HepG2 (cell line): Measurements from ENCODE around the gene DMPK. TPM values are rescaled to one million over a fixed set of nuclear protein-coding genes. Genes with fewer than 3 reads are reported as not detected.
A peak's percentile ranks its signal among the peaks of the same experiment; 100 is the strongest.

Experiments
- ATAC-seq: fragments of 200-7000 bp; cut with Tn5 transposase; 3 replicates; pipeline ENCODE4 v1.9.1; 2020; ENCODE audit warnings: mild to moderate bottlenecking, moderate library complexity
- BruUV-seq: library from RNA; stranded (reverse); fragments of 400-500 nt; replicated peaks from 2 replicates; lab custom pipeline; 2021; lab: Mats Ljungman, UMichigan
- CTCF ChIA-PET: fragments of 300-600 bp; formaldehyde crosslinking; extraction: SDS; loops from one replicate; lab custom pipeline; 2021; ENCODE audit warnings: low total read pairs, inconsistent platforms, low intra/inter-chr PET ratio; lab: Yijun Ruan, JAX
- POLR2A ChIA-PET: fragments of 350-600 bp; sonication (Branson Sonifier 250); formaldehyde crosslinking; loops from one replicate; lab custom pipeline; 2020; ENCODE audit warnings: antibody characterized with exemption, inconsistent platforms; lab: Yijun Ruan, JAX
- DNase-seq: peaks from one replicate; pipeline ENCODE4 v3.0.0-alpha.2; 2015; ENCODE audit warnings: low spot score
- FAIRE-seq: peaks from 3 replicates; lab custom pipeline; 2011; peaks lifted over from hg19 to GRCh38; lab: Jason Lieb, UNC
- H2AFZ ChIP-seq: one replicate; pipeline ENCODE4 v1.6.1; 2011; ENCODE audit warnings: low read length, inconsistent platforms
- H3K27ac ChIP-seq: fragments of 300-600 bp; 3 replicates; pipeline ENCODE4 v1.8.0; 2011; ENCODE audit warnings: mixed run types, mild to moderate bottlenecking, mixed read lengths, low read length, inconsistent platforms; ENCODE audit not compliant: insufficient read depth; ENCODE audit errors: extremely low read length
- H3K27me3 ChIP-seq, 2 experiments: fragments of 200-600 bp in 1 of 2; 2 replicates in 1 of 2; 3 replicates in 1 of 2; pipeline versions ENCODE4 v1.6.0 to v1.8.0; 2011; ENCODE audit warnings: low read length in 2 of 2, mild to moderate bottlenecking in 2 of 2, moderate library complexity in 2 of 2, inconsistent platforms in 1 of 2; ENCODE audit not compliant: insufficient read depth in 2 of 2, control insufficient read depth in 1 of 2
- H3K36me3 ChIP-seq, 2 experiments: fragments of 200-600 bp in 1 of 2; replicated peaks in 1 of 2; 2 replicates in 1 of 2; 3 replicates in 1 of 2; pipeline versions ENCODE4 v1.5.1 to v1.8.0; 2011; ENCODE audit warnings: low read length in 2 of 2, inconsistent platforms in 1 of 2; ENCODE audit not compliant: insufficient read depth in 2 of 2, control insufficient read depth in 1 of 2
- H3K4me1 ChIP-seq: 2 replicates; pipeline ENCODE4 v1.5.1; 2012; ENCODE audit warnings: low read length, inconsistent platforms; ENCODE audit not compliant: insufficient read depth
- H3K4me2 ChIP-seq: 2 replicates; pipeline ENCODE4 v1.6.0; 2011; ENCODE audit warnings: low read depth, low read length, inconsistent platforms
- H3K4me3 ChIP-seq, 3 experiments: fragments of 200-600 bp in 1 of 3; sonication (generic), shearing (Covaris generic) in 1 of 3; replicated peaks in 1 of 3; 2 replicates each; pipeline ENCODE4 v1.5.1; 2011 to 2016; ENCODE audit warnings: low read length in 3 of 3, inconsistent platforms in 2 of 3, low read depth in 2 of 3, mild to moderate bottlenecking in 2 of 3, control low read depth in 1 of 3, mixed read lengths in 1 of 3; ENCODE audit not compliant: insufficient read depth in 1 of 3
- H3K79me2 ChIP-seq: one replicate; pipeline ENCODE4 v1.6.1; 2011; ENCODE audit warnings: low read length, inconsistent platforms; ENCODE audit not compliant: insufficient read depth
- H3K9ac ChIP-seq: 2 replicates; pipeline ENCODE4 v1.6.0; 2011; ENCODE audit warnings: mild to moderate bottlenecking, low read depth, low read length, inconsistent platforms; ENCODE audit not compliant: insufficient read depth
- H3K9me3 ChIP-seq: 2 replicates; pipeline ENCODE4 v1.5.1; 2012; ENCODE audit warnings: mild to moderate bottlenecking, low read length
- H4K20me1 ChIP-seq: 2 replicates; pipeline ENCODE4 v1.6.0; 2011; ENCODE audit warnings: inconsistent platforms, mild to moderate bottlenecking, low read length, moderate library complexity; ENCODE audit not compliant: insufficient read depth
- CBX1 ChIP-seq: IDR thresholded peaks from one replicate; pipeline ENCODE4 v1.6.1; 2016; ENCODE audit warnings: antibody characterized with exemption, low read depth
- GABPB1 ChIP-seq: IDR thresholded peaks from 2 replicates; pipeline ENCODE4 v1.6.1; 2016; ENCODE audit warnings: mild to moderate bottlenecking, missing genetic modification reagents, moderate library complexity, missing compliant biosample characterization
- GATAD1 ChIP-seq: IDR thresholded peaks from 2 replicates; pipeline ENCODE4 v1.6.1; 2016; ENCODE audit warnings: missing genetic modification reagents, missing compliant biosample characterization
- MEF2D ChIP-seq: sonication (generic); formaldehyde crosslinking; IDR thresholded peaks from 2 replicates; pipeline ENCODE4 v1.5.1; 2020; ENCODE audit warnings: mild to moderate bottlenecking, missing genetic modification reagents
- WGBS: methylation state at CpG from one replicate; pipeline ENCODE4 v1.1.6; 2017; ENCODE audit warnings: low lambda C conversion rate; 5-methylcytosine and 5-hydroxymethylcytosine counted together
- in situ Hi-C: cut with HindIII; loops from 2 replicates; pipeline ENCODE4 v1.10.0; 2017; ENCODE audit warnings: low pct_unique_long_range_greater_than_20kb; ENCODE audit not compliant: extremely low pct_ligation_motif_present
- intact Hi-C: fragments of 100-400 bp; cut with micrococcal nuclease; formaldehyde crosslinking; loops from one replicate; pipeline ENCODE4 v1.10.0; 2022; ENCODE audit not compliant: unreplicated experiment
- polyA plus RNA-seq, 8 experiments: library from polyadenylated mRNA; depleted of rRNA in 3 of 8; stranded (reverse) in 7 of 8; unstranded in 1 of 8; fragments of >200 nt; fragmentation: Illumina TruSeq in 4 of 8; extraction: Trizol in 4 of 8; gene quantifications; 2 replicates each; pipeline versions ENCODE4 v1.2.1 to v1.2.3, GENCODE V29; 2011 to 2016; ENCODE audit warnings: low read depth in 4 of 8, missing spikeins in 1 of 8, mixed read lengths in 1 of 8; ENCODE audit not compliant: insufficient read depth in 1 of 8
- total RNA-seq, 5 experiments: library from RNA; depleted of rRNA; stranded (reverse); fragments of >200 nt; fragmentation: Illumina TruSeq; extraction: Trizol; gene quantifications; 2 replicates each; pipeline ENCODE4 v1.2.3, GENCODE V29; 2016; ENCODE audit warnings: low read depth in 1 of 5
- TF ChIP-seq, protein P1 (sequence below), 2 experiments: sonication (generic) in 1 of 2; formaldehyde crosslinking in 1 of 2; IDR thresholded peaks; 2 replicates each; pipeline versions ENCODE4 v1.4.0 to v1.6.1; 2016 to 2020; ENCODE audit warnings: borderline replicate concordance in 1 of 2, low read depth in 1 of 2, mild to moderate bottlenecking in 1 of 2, missing genetic modification reagents in 1 of 2
- TF ChIP-seq, protein P2 (sequence below): sonication (generic); formaldehyde crosslinking; IDR thresholded peaks from 2 replicates; pipeline ENCODE4 v1.4.0; 2020; ENCODE audit warnings: low read depth, missing genetic modification reagents
- TF ChIP-seq, protein P3 (sequence below): sonication (generic); formaldehyde crosslinking; IDR thresholded peaks from 2 replicates; pipeline ENCODE4 v1.4.0; 2020; ENCODE audit warnings: missing genetic modification reagents, borderline replicate concordance
- TF ChIP-seq, protein P4 (sequence below): sonication (generic); formaldehyde crosslinking; IDR thresholded peaks from 2 replicates; pipeline ENCODE4 v1.4.0; 2020; ENCODE audit warnings: missing genetic modification reagents, borderline replicate concordance

Gene DMPK
- total and polyA plus RNA-seq, 2 of the 13 experiments (the other 11 are each of a cell fraction or from before 2014, with no cell fraction given), result 5.3 to 8.8 TPM

DNA sequence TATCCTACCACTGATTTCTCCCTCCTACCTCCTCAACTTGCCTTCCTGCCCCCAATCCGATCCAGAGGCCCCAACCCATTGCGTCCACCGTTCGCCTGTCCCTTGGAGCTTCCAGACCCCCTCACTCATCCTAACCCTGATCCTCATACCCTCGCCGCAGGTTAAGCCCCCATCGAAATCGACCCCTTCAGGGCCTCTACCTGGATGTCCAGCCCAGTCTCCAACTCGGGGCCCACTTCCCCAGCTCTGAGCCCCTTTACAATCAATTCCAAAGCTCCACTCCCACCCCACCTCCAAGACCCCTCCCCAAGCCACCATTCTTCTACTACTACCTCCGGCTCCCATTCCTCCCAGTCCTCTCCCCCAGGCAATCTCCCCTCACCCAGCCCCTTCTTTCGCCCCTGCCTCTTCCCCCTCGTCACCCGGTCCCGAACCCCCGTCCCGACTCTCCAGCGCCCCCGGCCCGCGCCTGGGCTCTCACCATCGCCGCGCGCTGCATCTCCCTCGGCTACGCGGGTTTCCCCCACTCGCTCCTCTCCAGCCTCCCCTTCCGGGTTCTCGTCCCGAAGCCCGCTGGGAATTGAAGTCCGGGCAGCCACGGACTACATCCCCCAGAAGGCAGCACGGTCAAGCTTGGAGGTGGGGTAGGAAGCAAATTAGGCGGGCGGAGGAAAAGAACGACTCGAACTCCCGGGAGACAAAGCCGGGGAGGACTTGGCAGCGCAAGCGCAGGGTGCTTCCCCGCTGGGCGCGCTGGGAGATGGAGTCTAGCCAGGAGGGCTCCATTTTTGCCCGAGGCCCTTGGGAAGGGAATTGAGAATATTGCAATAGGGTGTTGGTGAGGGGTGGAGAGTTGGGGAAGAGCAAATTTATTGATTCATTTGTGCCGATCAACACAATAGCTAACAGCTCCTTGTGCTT lies 51.7 kb downstream of the DMPK start, which contains the start of gene FBXO46:
Gene FBXO46, minus strand, starts transcription at position 529 of the 921 bp plus-strand sequence. CDS start 17,401 bp downstream, outside the sequence.
- Histone ChIP-seq H3K79me2 (peaks cover 30% of the 10 kb centered on the region), H3K9me3 (no peaks in the 10 kb centered on the region), H4K20me1 (no peaks in the 10 kb centered on the region), H3K4me3 (peak within 1 kb of the TSS; percentile 85 to 94 (median 90)), H3K4me1 (peaks cover 40% of the 10 kb centered on the region), H3K27me3 (peaks cover 0 to 4% of the 10 kb centered on the region in 2 experiments; a peak in 1 of 5 replicates), H3K36me3 (no peaks in the 10 kb centered on the region), H3K4me2 (peak within 1 kb of the TSS; percentile 90), H3K9ac (peak within 1 kb of the TSS; percentile 90), H2AFZ (peak within 1 kb of the TSS; percentile 62), H3K27ac (peak within 1 kb of the TSS; percentile 50)
- DNase-seq (peak; percentile 96), ATAC-seq (peak; percentile 98), FAIRE-seq (peak; percentile 96)
- POLR2A ChIA-PET, result interaction anchor here (0.6 to 2.9 kb wide), 12 partner anchors 9 to 173 kb away, joined by 3 to 33 read pairs (median 4); partner anchors contain the start of genes QPCTL, SIX5 and SNRPD2
- intact Hi-C loops, result loop anchor here (5.0 kb wide), 1 partner anchor 37 kb away; the partner anchor contains the start of gene SIX5
- under 1% methylated on average over 47 of the region's 48 CpGs for WGBS
- CTCF ChIA-PET, result no interaction called here
- BruUV-seq, result no TSS peak
- in situ Hi-C loops, result no loop called here
- TF ChIP-seq, protein P1, sequence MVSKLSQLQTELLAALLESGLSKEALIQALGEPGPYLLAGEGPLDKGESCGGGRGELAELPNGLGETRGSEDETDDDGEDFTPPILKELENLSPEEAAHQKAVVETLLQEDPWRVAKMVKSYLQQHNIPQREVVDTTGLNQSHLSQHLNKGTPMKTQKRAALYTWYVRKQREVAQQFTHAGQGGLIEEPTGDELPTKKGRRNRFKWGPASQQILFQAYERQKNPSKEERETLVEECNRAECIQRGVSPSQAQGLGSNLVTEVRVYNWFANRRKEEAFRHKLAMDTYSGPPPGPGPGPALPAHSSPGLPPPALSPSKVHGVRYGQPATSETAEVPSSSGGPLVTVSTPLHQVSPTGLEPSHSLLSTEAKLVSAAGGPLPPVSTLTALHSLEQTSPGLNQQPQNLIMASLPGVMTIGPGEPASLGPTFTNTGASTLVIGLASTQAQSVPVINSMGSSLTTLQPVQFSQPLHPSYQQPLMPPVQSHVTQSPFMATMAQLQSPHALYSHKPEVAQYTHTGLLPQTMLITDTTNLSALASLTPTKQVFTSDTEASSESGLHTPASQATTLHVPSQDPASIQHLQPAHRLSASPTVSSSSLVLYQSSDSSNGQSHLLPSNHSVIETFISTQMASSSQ (IDR thresholded peaks at IDR 0.05; ENCODE audit: low read depth), result no peak
- TF ChIP-seq, protein P1 (CRISPR knock-in tag; IDR thresholded peaks at IDR 0.05; ENCODE audit: borderline replicate concordance), result peak; percentile 60; the same call in 1 of the 2 replicates
- TF ChIP-seq, protein P2, sequence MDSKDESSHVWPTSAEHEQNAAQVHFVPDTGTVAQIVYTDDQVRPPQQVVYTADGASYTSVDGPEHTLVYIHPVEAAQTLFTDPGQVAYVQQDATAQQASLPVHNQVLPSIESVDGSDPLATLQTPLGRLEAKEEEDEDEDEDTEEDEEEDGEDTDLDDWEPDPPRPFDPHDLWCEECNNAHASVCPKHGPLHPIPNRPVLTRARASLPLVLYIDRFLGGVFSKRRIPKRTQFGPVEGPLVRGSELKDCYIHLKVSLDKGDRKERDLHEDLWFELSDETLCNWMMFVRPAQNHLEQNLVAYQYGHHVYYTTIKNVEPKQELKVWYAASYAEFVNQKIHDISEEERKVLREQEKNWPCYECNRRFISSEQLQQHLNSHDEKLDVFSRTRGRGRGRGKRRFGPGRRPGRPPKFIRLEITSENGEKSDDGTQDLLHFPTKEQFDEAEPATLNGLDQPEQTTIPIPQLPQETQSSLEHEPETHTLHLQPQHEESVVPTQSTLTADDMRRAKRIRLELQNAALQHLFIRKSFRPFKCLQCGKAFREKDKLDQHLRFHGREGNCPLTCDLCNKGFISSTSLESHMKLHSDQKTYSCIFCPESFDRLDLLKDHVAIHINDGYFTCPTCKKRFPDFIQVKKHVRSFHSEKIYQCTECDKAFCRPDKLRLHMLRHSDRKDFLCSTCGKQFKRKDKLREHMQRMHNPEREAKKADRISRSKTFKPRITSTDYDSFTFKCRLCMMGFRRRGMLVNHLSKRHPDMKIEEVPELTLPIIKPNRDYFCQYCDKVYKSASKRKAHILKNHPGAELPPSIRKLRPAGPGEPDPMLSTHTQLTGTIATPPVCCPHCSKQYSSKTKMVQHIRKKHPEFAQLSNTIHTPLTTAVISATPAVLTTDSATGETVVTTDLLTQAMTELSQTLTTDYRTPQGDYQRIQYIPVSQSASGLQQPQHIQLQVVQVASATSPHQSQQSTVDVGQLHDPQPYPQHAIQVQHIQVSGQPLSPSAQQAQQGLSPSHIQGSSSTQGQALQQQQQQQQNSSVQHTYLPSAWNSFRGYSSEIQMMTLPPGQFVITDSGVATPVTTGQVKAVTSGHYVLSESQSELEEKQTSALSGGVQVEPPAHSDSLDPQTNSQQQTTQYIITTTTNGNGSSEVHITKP, result peak; percentile 46; the same call in 1 of the 2 replicates
- TF ChIP-seq CBX1 (peak; percentile 55), GABPB1 (CRISPR knock-in tag) (peak; percentile 94), MEF2D (peak; percentile 66), GATAD1 (CRISPR knock-in tag) (peak; percentile 81)
- TF ChIP-seq, protein P3, sequence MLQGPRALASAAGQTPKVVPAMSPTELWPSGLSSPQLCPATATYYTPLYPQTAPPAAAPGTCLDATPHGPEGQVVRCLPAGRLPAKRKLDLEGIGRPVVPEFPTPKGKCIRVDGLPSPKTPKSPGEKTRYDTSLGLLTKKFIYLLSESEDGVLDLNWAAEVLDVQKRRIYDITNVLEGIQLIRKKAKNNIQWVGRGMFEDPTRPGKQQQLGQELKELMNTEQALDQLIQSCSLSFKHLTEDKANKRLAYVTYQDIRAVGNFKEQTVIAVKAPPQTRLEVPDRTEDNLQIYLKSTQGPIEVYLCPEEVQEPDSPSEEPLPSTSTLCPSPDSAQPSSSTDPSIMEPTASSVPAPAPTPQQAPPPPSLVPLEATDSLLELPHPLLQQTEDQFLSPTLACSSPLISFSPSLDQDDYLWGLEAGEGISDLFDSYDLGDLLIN (CRISPR knock-in tag), result no peak
- TF ChIP-seq, protein P4, sequence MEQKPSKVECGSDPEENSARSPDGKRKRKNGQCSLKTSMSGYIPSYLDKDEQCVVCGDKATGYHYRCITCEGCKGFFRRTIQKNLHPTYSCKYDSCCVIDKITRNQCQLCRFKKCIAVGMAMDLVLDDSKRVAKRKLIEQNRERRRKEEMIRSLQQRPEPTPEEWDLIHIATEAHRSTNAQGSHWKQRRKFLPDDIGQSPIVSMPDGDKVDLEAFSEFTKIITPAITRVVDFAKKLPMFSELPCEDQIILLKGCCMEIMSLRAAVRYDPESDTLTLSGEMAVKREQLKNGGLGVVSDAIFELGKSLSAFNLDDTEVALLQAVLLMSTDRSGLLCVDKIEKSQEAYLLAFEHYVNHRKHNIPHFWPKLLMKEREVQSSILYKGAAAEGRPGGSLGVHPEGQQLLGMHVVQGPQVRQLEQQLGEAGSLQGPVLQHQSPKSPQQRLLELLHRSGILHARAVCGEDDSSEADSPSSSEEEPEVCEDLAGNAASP (CRISPR knock-in tag), result peak; percentile 32; the same call in 1 of the 2 replicates
